Measurements from ENCODE around the gene TRIM52.
"Not testable (repeated sequence)": the region's sequence is repeated elsewhere in the genome, so short reads cannot be mapped to it uniquely, and the experiment has no call there.

TRIM52 gene

DNA sequence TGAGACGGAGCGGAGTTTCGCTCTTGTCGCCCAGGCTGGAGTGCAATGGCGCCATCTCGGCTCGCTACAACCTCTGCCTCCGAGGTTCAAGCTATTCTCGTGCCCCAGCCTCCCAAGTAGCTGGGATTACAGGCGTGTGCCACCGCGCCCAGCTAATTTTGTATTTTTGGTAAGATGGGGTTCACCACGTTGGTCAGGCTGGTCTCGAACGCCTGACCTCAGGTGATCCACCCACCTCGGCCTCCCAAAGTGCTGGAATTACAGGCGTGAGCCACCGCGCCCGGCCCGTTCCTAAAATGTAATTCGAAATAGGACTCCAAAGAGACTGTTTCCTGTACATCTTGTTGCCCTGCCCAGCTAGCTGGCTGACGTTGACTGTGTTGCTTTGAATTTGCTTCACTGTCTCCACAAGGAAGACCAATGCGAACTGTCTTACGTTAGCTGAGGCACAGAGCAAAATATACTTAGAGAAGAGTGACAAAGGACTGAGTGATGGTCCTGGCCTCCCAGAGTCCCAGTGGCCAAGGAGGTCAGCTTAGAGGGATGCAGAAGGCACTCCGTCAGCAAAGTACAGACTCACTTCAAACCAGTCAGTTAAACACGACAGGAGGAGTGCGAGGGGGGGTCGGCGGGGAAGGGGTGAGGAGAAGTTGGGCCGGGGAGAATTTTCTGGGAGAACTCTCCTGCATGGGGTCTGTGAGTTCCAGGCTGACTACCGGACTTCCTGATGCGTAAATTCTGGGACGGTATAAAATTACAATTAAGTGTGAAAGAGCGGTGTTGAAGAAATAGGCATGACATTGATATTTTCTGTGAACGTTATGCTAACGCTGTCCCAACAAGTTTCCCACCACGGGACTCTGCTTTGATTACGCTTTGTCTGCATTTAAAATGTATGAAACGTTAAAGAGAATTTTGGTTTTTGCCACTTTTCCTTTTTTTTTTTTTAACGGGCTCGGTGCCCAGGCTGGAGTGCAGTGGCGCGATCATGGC is 44.6 kb downstream of the TRIM52 start:
- DNase-seq (ENCODE audit: low read depth in 2 of 2), result no peak

GRCh38 chr5:181214249-181214648 is 46.7 kb downstream of the TRIM52 start:
- DNase-seq (ENCODE audit: low read depth in 2 of 2), result not testable (repeated sequence)

- DNase-seq (ENCODE audit: low read depth in 2 of 2), result no peak
Observed at GRCh38 chr5:181212934-181213333, 48.0 kb downstream of the TRIM52 start.

- DNase-seq (ENCODE audit: low read depth in 2 of 2), result no peak
Observed at GRCh38 chr5:181212080-181212479, 48.9 kb downstream of the TRIM52 start.

DNA sequence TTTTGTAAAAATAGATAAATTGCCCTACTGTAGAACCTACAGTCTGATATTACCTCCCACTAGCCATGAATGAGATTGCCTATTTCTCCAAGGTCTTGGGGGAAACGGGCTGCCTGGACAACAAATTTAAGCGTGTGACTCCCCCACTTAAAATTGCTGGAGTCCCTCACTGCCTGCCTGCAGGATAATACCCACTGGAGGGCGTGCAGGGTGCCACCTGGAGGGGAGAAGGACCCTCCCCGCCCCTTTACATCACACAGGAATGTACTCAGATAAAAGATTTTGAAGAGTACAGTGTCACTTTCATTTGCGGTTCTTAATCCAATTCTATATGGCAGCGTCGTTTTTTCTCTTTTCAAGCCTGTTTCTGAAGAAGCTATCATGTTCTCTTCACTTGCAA is 49.7 kb downstream of the TRIM52 start:
- DNase-seq (ENCODE audit: low read depth in 2 of 2), result no peak

GRCh38 chr5:181210698-181211097 is 50.2 kb downstream of the TRIM52 start:
- DNase-seq (ENCODE audit: low read depth in 2 of 2), result not testable (repeated sequence)

- DNase-seq (ENCODE audit: low read depth in 2 of 2), result not testable (repeated sequence)
Observed at GRCh38 chr5:181210148-181210547, 50.8 kb downstream of the TRIM52 start.

DNA sequence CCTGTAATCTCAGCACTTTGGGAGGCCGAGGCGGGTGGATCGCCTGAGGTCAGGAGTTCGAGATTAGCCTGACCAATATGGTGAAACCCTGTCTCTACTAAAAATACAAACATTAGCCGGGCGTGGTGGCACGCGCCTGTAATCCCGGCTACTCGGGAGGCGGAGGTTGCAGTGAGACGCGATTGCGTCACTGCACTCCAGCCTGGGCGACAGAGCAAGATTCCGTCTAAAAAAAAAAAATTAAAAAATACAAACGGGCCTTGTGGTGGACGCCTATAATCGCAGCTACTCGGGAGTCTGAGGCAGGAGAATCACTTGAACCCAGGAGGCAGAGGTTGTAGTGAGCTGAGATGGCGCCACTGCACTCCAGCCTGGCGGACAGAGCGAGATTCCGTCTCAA is 51.9 kb downstream of the TRIM52 start:
- DNase-seq (ENCODE audit: low read depth in 2 of 2), result not testable (repeated sequence)

GRCh38 chr5:181207960-181208253 is 53.0 kb downstream of the TRIM52 start:
- DNase-seq (ENCODE audit: low read depth in 2 of 2), result no peak

DNA sequence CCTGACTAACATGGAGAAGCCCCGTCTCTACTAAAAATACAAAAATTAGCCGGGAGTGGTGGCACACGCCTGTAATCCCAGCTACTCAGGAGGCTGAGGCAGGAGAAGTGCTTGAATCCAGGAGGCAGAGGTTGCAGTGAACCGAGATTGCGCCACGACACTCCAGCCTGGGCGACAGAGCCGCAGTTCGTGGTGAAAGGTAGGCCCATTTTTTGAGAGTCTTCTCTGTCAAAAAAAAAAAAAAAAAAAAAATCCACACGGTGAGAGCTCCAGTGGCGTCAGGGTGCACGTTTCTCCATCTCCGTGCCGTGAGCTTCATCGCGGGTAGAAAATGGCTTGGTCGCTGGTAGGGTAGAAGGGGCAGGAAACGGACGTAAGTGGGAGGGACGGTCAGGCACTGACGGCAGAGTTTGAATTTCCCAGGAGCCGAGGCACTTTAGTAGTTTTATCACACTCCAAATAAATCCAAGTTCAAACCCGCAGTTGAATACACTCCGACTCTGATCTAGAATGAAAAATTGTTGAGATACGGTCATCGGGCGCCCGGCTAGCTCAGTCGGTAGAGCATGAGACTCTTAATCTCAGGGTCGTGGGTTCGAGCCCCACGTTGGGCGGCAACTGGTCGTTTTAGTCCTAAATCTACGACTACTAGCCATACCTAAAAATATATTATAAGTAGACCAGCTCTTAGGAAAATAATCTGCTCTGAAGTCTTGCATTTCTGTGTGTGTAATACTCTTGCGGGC is 53.6 kb downstream of the TRIM52 start:
- DNase-seq (ENCODE audit: low read depth in 2 of 2), result peak; percentile 79 to 83

DNA sequence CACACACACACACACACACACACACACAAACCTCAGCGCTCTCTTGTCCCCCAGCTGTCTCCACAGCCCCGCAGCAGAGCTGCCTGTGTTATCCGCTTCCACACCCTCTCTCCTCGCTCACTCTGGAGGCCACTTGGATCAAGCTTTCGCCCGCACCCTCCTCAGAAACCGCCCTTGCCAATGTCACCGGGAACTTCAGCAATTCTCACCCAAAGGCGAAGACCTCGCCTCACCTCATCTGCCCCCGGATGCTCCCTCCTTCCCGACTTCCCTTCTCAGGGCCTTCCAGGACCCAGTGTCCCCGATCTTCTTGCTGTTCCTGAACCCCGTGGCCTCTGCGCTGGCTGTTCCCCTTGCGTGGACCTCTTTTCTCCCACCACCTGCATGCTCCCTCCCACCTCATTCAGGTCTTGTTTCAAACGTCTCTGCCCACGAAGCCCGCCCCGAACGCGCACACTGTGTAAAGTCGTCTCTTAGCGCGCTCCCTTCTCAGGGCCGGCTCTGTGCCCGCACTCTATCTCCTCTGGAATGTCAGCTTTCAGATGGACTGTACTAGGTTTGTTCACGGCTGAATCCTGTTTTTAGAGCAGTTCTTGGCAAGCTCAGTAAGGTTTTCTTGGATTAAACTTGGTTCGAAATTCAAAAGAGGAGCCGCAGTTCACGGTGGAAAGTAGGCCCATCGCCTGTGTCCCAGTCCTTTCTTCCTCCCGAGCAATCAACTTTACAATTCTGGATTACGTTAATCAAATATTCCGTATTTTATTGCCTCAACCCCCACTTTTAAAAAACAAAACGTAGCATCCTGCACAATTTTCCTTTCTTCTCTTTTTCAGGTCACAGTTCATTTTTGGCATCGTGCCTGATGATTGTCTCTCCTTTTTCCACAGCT is 54.9 kb downstream of the TRIM52 start:
- DNase-seq (ENCODE audit: low read depth in 2 of 2), result no peak

All from stimulated activated CD4-positive, alpha-beta T cell treated with anti-CD3 and anti-CD28 coated beads, Interleukin-15, amount 100 ng/mL, for 48 hours (primary cell).